ENCODE data around the gene GRK6.

GRK6 gene

GRCh38 chr5:177455036-177455660, 28.7 kb downstream of the GRK6 start:
- peak; percentile 77 for DNase-seq

DNA sequence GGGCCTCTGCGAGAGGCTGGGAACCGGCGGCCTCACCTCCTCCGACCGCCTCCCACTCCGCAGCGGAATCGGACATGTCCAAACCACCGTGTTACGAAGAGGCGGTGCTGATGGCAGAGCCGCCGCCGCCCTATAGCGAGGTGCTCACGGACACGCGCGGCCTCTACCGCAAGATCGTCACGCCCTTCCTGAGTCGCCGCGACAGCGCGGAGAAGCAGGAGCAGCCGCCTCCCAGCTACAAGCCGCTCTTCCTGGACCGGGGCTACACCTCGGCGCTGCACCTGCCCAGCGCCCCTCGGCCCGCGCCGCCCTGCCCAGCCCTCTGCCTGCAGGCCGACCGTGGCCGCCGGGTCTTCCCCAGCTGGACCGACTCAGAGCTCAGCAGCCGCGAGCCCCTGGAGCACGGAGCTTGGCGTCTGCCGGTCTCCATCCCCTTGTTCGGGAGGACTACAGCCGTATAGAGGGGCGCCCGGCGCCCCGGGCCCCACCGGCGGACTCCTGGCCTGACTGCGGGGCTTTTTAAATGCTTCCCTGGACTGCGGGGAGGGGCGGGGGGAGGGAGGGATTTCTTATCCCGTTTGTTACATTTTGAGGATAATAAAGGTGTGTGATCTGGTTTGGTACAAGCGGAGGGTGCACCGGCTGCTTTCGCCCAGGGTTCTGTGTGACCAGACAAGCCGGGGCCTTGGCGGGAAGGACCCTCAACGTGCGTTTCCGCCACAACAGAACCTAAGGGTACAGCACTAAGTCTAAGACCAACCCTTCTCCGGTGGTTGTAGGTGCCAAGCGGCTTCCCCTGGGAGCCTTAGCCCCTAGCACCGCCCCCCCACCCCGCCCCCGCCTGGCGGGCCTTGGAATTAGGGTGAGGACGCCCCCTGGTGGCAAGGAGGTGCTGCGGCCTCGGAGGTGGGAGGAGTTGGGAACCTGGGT, 29.4 kb downstream of the GRK6 start:
- peak; percentile 80 for DNase-seq

- DNase-seq = no peak
These were observed 30.1 kb downstream of the GRK6 start for GRCh38 chr5:177456591-177456964.

GRCh38 chr5:177456976-177457851, 30.7 kb downstream of the GRK6 start:
- peak; percentile 41 for DNase-seq

DNA sequence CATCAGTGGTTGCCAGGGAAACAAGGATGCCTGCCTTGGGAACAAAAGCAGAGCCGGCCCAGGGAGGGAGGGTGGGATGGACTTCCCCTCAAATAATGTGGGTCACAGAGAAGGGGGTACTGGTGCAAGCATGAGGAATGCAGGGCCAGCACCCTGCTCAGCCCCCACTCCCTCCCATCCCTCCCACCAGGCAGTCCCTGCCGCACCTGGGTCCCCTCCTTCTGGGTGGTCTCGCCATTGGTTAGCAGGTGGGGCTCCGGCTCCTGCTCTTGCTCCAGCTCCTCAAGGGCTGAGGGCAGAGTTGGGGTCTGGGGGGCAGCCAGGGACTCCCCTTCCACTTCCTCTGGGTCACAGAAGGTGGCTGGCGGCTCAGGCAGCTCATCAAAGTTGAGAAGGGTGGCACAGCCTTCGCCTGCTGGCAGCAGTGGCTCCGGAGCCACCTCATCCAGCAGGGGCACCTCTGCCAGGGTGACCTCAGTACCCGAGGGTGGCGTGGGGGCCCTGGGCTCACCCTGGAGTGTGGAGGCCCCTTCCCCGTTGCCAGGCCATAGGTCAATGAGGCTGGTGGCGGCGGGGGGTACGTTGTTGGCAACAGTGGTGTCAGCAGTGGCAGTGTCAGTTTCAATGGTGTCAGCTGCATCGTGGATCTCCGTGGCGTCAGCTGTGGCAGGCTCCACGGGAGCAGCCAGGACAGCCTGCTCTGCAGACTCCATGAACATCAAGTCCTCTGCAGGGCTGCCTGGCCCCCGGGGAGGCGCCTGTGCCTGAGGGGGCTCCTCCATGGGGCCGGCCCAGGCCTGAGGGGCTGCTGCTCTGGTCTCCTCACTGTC, 31.6 kb downstream of the GRK6 start:
- DNase-seq = no peak

DNA sequence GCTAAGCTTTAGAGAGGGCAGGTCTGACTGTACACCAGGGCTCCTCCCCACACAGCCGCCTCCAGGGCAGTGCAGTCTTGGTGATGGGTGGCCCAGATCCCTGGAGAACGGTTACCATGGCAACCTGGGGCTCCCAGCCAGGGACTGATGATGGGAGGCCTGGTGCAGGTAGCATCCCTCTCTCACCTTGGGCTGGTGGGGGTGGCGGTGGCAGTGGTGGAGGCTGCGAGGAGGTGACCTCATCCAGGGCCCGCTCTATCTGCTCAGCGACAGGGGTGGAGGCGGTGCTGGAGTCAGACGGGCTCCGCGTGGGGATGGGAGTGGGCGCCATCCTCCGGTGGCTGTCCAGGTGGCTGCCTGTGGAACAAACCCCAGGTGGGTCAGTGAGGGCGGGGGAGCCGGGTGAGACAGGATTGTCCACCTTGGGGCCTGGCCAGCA, 32.5 kb downstream of the GRK6 start:
- DNase-seq = no peak

DNA sequence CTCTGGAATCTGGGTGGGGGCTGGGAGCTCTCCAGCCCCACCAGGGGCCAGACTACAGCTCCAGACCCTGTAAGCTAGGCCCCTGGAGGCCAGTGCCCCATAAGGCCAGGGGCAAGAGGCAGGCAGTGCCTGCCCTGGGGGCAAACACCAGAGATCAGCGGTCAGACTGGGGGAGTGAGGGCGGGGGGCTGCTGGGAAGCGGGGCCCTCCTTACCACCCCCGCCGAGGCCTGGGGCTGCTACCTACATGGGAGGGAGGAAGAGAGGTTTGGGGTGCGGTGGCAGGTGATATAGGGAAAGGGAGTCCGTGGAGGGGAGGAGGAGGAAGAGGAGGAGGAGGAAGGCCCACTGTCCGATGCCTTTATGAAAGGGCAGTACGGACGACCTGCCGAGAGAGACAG, 32.9 kb downstream of the GRK6 start:
- no peak for DNase-seq

- no peak for DNase-seq
These were observed 33.5 kb downstream of the GRK6 start for GRCh38 chr5:177459819-177460628.

DNA sequence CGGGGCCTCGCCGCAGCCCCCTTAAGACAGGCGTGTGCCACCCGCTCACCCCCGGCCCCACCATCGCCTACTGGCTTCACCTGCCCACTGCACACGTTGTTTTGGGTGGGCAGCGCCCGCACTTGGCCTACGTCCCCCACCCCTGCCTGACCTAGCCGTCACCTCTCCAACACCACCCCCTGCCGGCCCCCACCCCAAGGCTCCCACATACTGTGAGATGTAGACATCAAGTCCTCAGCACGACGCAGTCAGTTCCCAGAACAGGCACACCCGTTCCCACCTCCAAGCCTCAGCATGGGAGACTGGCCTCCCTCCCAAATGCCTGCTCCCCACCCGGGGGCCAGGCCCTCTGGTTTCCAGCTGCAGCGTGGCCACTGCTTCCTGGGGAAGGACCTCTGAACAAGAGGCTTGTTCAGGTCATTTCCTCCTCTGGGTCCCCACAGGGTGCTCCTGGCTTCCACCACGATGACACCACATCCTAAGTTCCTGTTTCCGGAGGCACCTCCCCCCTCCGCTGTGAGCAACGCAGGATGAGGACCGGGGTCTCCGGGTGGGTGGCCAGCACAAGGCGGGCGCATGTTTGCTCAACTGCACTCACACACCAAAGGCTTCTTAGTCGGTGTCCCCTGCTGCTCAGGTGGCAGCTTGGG, 35.7 kb downstream of the GRK6 start:
- DNase-seq = no peak

DNA sequence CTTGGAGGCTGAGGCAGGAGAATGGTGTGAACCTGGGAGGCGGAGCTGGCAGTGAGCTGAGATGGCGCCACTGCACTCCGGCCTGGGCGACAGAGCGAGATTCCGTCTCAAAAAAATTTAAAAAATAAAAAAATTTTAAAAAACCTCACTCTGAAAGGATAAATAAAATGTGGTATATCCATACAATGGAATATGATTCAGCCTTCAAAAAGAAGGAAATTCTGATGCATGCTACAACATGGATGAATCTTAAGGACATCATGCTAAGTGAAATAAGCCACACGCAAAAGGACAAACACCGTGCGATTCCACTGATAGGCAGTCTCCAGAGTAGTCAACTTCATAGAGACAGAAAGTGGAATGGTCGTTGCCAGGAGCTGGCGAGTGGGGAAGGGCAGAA, 38.6 kb downstream of the GRK6 start:
- no peak for DNase-seq

GRCh38 chr5:177466861-177467260, 40.4 kb downstream of the GRK6 start:
- DNase-seq = no peak

DNA sequence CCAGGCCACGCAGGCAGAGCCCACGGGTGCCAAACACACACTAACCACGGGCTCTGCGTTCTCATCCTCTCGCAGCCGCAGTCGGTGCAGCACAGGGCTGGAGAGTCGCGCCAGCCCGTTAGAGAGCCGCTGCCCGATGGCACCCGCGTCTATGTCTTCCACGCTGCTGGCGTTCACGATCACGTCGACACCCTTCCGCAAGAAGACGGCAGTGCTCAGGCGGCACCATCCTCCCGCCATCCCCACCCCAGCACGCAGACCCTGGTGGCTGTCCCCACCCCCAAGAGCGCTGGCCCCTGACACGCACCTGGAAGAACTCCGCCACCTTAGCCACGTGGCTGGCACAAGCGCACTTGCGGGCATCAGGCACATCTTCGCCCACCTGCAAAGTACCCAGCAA, 41.0 kb downstream of the GRK6 start:
- DNase-seq = no peak

GRCh38 chr5:177468329-177468684, 41.8 kb downstream of the GRK6 start:
- no peak for DNase-seq

- no peak for DNase-seq
These were observed 42.5 kb downstream of the GRK6 start for GRCh38 chr5:177468685-177469628.

DNA sequence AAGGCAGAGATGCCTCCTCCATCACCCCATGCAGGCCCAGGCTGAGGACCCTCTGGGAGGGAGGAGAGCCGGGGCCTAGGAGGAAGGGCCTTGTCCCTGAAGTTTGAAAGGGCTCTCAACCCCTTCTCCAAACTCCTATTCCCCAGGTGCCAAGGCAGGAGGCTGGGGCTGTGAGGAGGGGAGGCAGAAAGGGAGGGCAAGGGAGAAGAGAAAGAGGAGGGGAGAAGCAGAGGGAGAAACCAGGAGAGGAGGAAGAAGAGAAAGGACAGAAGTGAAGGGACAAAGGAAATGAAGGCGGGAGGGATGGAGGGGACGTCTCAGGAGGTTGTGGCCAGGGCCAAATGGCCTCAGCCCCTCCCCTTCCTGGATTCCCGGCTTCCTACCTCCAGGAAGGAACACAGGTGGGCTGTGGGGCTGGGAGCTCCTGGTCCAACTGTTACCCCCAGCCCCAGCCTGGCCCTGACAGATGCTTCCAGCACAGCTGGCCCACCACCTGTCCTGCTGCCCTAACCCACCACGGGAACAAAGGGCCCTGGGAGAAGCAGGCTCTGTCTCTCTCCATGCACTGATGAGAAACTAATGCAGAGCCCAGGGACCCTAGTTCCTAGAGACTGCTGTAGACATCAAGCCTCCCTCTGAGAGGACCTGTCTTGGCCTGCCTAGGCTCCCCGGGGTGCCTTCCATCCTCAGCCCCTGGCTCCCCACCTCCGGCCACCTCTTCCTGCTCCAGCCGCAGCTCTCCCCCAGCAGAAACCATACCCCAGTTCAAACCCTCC, 43.5 kb downstream of the GRK6 start:
- no peak for DNase-seq

DNA sequence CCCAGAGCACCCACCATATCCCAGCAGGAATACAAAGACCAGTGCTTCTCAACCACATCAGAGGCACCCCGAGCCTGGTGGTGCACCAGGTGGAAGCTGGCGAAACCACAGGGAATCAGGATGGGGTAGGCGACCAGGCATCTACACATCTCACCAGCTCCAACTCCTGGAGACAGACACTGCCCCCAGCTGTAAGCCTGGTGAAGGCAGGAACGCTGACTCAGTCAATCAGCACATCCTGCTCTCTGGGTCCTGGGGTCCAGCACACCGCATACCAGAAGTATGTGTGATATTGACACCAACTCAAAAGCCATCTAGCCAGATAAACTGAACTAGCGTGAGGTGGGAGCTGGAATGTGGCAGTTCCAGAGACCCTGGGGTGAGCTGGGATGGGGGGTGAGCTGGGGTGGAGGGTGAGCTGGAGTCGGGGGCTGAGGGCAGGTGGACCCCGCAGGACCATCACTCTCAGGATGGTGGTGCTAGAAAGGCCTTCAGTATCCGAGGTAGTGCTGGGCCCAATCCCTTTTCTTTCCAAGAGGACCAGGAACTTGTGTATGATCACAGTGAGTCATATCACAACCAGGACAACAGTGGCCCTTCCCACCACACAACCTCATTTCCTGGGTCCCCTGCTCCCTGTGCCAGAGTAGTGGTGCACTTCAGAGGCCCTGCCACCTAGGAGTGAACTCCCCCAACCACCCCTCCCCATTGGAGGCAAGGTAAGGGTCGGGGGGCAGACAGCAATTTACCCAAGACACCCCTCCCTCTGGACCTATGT, 44.5 kb downstream of the GRK6 start:
- no peak for DNase-seq

- no peak for DNase-seq
These were observed 45.3 kb downstream of the GRK6 start for GRCh38 chr5:177471610-177472356.
